ENCODE results near the gene STX17.
A peak's percentile ranks its signal among the peaks of the same experiment; 100 is the strongest.

The STX17 gene

DNA sequence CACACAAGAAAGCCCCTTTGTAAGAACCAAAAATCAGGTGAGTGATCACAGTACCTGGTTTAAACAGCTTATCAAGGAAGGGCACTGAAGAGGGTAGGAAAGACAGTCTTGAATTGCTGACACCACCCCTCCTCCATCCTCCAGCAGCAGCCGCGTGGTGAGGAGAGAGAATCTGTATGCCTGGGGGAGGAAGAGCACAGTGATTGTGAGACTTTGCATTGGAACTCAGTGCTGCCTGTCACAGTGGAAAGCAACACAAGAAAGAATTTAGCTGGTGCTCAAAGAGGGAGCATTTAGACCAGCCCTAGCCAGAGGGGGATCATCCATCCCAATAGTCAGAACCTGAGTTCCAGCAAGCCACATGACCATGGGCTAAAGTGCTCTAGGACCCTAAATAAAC, 11.6 kb upstream of the STX17 start:
- Histone ChIP-seq H3K4me1 (ENCODE audit: insufficient read depth, low read length, poor library complexity, severe bottlenecking) (no peaks in the 10 kb centered on the region), H3F3A (ENCODE audit: low read depth) (no peaks in the 10 kb centered on the region), H3K9me2 (replicated peaks; ENCODE audit: low read depth, low read length) (no peaks in the 10 kb centered on the region), H3K36me3 (ENCODE audit: insufficient read depth, low read length) (no peaks in the 10 kb centered on the region), H3K4me2 (ENCODE audit: low read depth, low read length, poor library complexity, severe bottlenecking) (no peak overlapping the region), H3K27me3 (ENCODE audit: insufficient read depth, low read length, poor library complexity, severe bottlenecking) (no peaks in the 10 kb centered on the region), H3K4me3 (ENCODE audit: low read length, poor library complexity, severe bottlenecking) (no peak overlapping the region), H3K79me2 (ENCODE audit: insufficient read depth, low read length) (no peaks in the 10 kb centered on the region), H3K9me3 (ENCODE audit: insufficient read depth, low read depth, low read length) (no peaks in the 10 kb centered on the region), H3K9ac (ENCODE audit: low read depth, low read length, poor library complexity, severe bottlenecking) (no peak overlapping the region), H2AFZ (ENCODE audit: low read length) (0 out of 2 replicates have a peak overlapping the region, but pooled peaks have one; percentile 20), H4K20me1 (ENCODE audit: insufficient read depth, low read length, poor library complexity, severe bottlenecking) (no peaks in the 10 kb centered on the region)
- TF ChIP-seq, protein P1, sequence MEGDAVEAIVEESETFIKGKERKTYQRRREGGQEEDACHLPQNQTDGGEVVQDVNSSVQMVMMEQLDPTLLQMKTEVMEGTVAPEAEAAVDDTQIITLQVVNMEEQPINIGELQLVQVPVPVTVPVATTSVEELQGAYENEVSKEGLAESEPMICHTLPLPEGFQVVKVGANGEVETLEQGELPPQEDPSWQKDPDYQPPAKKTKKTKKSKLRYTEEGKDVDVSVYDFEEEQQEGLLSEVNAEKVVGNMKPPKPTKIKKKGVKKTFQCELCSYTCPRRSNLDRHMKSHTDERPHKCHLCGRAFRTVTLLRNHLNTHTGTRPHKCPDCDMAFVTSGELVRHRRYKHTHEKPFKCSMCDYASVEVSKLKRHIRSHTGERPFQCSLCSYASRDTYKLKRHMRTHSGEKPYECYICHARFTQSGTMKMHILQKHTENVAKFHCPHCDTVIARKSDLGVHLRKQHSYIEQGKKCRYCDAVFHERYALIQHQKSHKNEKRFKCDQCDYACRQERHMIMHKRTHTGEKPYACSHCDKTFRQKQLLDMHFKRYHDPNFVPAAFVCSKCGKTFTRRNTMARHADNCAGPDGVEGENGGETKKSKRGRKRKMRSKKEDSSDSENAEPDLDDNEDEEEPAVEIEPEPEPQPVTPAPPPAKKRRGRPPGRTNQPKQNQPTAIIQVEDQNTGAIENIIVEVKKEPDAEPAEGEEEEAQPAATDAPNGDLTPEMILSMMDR (conservative IDR thresholded peaks at IDR 0.05; ENCODE audit: low read length), result no peak
- TF ChIP-seq EZH2phosphoT487 (IDR thresholded peaks at IDR 0.05; ENCODE audit: borderline replicate concordance), result no peak

DNA sequence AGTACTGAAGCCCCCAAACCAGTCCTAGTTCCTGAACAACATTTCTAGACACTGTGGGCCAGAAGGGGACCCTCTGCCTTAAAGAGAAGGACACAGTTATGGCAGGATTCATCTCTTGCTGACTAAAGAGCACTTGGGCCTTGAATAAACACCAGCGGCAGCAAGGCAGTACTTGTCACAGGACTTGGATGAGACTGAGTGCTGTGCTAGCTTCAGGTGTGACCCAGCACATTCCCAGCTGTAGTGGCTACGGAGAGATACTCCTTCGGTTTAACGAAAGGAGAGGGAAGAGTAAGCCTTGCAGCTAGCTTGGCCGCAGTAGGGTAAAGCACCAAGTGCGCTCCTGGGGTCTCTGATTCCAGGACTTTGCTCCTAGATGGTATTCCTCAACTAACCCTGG, 10.9 kb upstream of the STX17 start:
- H3K27me3 ChIP-seq (ENCODE audit: insufficient read depth, low read length, poor library complexity, severe bottlenecking), result no peaks in the 10 kb centered on the region
- H3K36me3 ChIP-seq (ENCODE audit: insufficient read depth, low read length), result no peaks in the 10 kb centered on the region
- H3K4me2 ChIP-seq (ENCODE audit: low read depth, low read length, poor library complexity, severe bottlenecking), result no peak overlapping the region
- TF ChIP-seq EZH2phosphoT487 (IDR thresholded peaks at IDR 0.05; ENCODE audit: borderline replicate concordance), result no peak
- TF ChIP-seq, protein P1 (conservative IDR thresholded peaks at IDR 0.05; ENCODE audit: low read length), result no peak
- H4K20me1 ChIP-seq (ENCODE audit: insufficient read depth, low read length, poor library complexity, severe bottlenecking), result no peaks in the 10 kb centered on the region
- H3K79me2 ChIP-seq (ENCODE audit: insufficient read depth, low read length), result no peaks in the 10 kb centered on the region
- no peaks in the 10 kb centered on the region for H3K4me1 ChIP-seq (ENCODE audit: insufficient read depth, low read length, poor library complexity, severe bottlenecking)
- no peak overlapping the region for H3K4me3 ChIP-seq (ENCODE audit: low read length, poor library complexity, severe bottlenecking)
- H3K9ac ChIP-seq (ENCODE audit: low read depth, low read length, poor library complexity, severe bottlenecking), result no peak overlapping the region
- no peak overlapping the region for H2AFZ ChIP-seq (ENCODE audit: low read length)
- H3F3A ChIP-seq (ENCODE audit: low read depth), result no peaks in the 10 kb centered on the region
- H3K9me3 ChIP-seq (ENCODE audit: insufficient read depth, low read depth, low read length), result no peaks in the 10 kb centered on the region
- H3K9me2 ChIP-seq (replicated peaks; ENCODE audit: low read depth, low read length), result no peaks in the 10 kb centered on the region

DNA sequence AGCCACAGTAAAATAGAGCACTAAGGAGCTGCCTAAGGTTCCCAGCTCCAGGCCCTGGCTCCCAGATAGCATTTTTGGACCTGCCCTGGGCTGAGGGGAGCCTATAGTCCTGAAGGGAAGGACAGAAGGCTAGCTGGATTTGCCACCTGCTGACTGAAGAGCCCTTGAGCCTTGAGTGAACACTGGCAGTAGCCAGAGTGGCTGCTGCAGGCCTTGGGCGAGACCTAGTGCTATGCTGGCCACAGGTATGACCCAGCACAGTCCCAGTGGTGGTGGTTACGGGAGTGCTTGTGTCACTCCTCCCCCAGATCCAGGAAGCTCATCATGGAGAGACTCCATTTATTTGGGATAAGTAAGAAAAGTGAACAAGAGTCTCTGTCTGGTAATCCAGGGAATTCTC, 10.3 kb upstream of the STX17 start:
- no peaks in the 10 kb centered on the region for H3K27me3 ChIP-seq (ENCODE audit: insufficient read depth, low read length, poor library complexity, severe bottlenecking)
- TF ChIP-seq EZH2phosphoT487 (IDR thresholded peaks at IDR 0.05; ENCODE audit: borderline replicate concordance), result no peak
- TF ChIP-seq, protein P1 (conservative IDR thresholded peaks at IDR 0.05; ENCODE audit: low read length), result no peak
- no peak overlapping the region for H3K4me2 ChIP-seq (ENCODE audit: low read depth, low read length, poor library complexity, severe bottlenecking)
- no peak overlapping the region for H3K9ac ChIP-seq (ENCODE audit: low read depth, low read length, poor library complexity, severe bottlenecking)
- no peaks in the 10 kb centered on the region for H3F3A ChIP-seq (ENCODE audit: low read depth)
- no peaks in the 10 kb centered on the region for H3K79me2 ChIP-seq (ENCODE audit: insufficient read depth, low read length)
- H3K36me3 ChIP-seq (ENCODE audit: insufficient read depth, low read length), result no peaks in the 10 kb centered on the region
- H4K20me1 ChIP-seq (ENCODE audit: insufficient read depth, low read length, poor library complexity, severe bottlenecking), result no peaks in the 10 kb centered on the region
- no peak overlapping the region for H2AFZ ChIP-seq (ENCODE audit: low read length)
- no peaks in the 10 kb centered on the region for H3K9me3 ChIP-seq (ENCODE audit: insufficient read depth, low read depth, low read length)
- no peaks in the 10 kb centered on the region for H3K9me2 ChIP-seq (replicated peaks; ENCODE audit: low read depth, low read length)
- no peaks in the 10 kb centered on the region for H3K4me1 ChIP-seq (ENCODE audit: insufficient read depth, low read length, poor library complexity, severe bottlenecking)
- H3K4me3 ChIP-seq (ENCODE audit: low read length, poor library complexity, severe bottlenecking), result no peak overlapping the region

Data from Loucy (cell line).